OCI-LY1 (cell line): Measurements from ENCODE around the gene LCN12.

Experiments
- EZH2 ChIP-seq: fragments of 200-600 bp; sonication (generic), shearing (Covaris generic); IDR thresholded peaks from 2 replicates; pipeline ENCODE4 v1.8.0; 2017; ENCODE audit warnings: borderline replicate concordance, mixed run types, mild to moderate bottlenecking, antibody characterized with exemption, low read length, moderate library complexity, mixed read lengths
- TF ChIP-seq, protein P1 (sequence below): fragments of 200-600 bp; sonication (generic), shearing (Covaris generic); IDR thresholded peaks from 2 replicates; pipeline ENCODE4 v1.5.1; 2017; ENCODE audit warnings: mild to moderate bottlenecking, antibody characterized with exemption, low read length, moderate library complexity, mixed read lengths

DNA sequence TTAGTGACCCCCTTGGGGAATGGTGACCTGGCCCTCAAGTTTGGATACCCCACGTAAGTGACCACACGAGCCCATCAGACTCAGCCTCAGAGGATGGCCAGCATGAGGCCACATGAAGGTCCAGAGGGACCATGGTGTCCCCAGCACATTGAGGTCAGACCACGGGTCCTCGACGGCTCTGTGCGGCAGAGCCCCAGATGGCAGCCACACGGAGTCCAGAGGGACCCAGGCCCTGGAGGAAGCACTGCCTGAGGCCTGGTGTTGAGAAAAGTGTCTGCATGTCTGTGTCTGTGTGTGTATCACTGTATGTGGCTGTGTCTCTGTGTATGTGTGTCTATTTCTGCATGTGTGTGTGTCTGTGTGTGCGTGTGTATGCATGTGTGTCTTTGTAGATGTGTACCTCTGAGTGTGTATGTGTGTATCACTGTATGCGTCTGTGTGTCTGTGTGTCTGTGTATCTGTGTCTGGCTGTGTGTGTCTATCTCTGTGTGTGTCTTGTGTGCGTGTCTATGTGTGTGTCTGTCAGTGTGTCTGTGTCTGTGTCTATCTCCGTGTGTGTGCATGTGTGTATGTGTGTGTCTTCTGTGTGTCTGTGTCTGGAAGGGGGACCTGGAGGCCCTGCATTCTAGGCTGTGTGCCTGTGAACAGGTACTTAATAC lies 31.7 kb downstream of the LCN12 start:
- TF ChIP-seq EZH2, result no peak
- TF ChIP-seq, protein P1, sequence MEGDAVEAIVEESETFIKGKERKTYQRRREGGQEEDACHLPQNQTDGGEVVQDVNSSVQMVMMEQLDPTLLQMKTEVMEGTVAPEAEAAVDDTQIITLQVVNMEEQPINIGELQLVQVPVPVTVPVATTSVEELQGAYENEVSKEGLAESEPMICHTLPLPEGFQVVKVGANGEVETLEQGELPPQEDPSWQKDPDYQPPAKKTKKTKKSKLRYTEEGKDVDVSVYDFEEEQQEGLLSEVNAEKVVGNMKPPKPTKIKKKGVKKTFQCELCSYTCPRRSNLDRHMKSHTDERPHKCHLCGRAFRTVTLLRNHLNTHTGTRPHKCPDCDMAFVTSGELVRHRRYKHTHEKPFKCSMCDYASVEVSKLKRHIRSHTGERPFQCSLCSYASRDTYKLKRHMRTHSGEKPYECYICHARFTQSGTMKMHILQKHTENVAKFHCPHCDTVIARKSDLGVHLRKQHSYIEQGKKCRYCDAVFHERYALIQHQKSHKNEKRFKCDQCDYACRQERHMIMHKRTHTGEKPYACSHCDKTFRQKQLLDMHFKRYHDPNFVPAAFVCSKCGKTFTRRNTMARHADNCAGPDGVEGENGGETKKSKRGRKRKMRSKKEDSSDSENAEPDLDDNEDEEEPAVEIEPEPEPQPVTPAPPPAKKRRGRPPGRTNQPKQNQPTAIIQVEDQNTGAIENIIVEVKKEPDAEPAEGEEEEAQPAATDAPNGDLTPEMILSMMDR, result no peak
